OCI-LY1 (cell line): ENCODE data around the gene LOXL3.
"Not testable (repeated sequence)": the region's sequence is repeated elsewhere in the genome, so short reads cannot be mapped to it uniquely, and the experiment has no call there.

Experiments
- H2AFZ ChIP-seq: fragments of 200-600 bp; sonication (generic), shearing (Covaris generic); 2 replicates; pipeline ENCODE4 v1.6.0; 2014; ENCODE audit warnings: antibody characterized with exemption, mild to moderate bottlenecking, low read length
- H3F3A ChIP-seq: fragments of 200-600 bp; sonication (generic), shearing (Covaris generic); 2 replicates; pipeline ENCODE4 v1.6.0; 2014; ENCODE audit warnings: mild to moderate bottlenecking, antibody characterized with exemption, low read length, moderate library complexity; ENCODE audit not compliant: insufficient read depth
- H3K27ac ChIP-seq: fragments of 200-600 bp; sonication (generic); 2 replicates; pipeline ENCODE4 v1.5.1; 2014; ENCODE audit warnings: low read length, mixed run types, mild to moderate bottlenecking, low read depth; ENCODE audit not compliant: poor library complexity, severe bottlenecking
- H3K27me3 ChIP-seq: fragments of 200-600 bp; sonication (generic); 2 replicates; pipeline ENCODE4 v1.6.0; 2014; ENCODE audit warnings: antibody characterized with exemption, mild to moderate bottlenecking, low read length, moderate library complexity; ENCODE audit not compliant: insufficient read depth
- H3K36me3 ChIP-seq: fragments of 200-600 bp; sonication (generic); 2 replicates; pipeline ENCODE4 v1.6.1; 2014; ENCODE audit warnings: mild to moderate bottlenecking, antibody characterized with exemption, low read length, moderate library complexity, mixed read lengths; ENCODE audit not compliant: insufficient read depth
- H3K4me1 ChIP-seq: fragments of 200-600 bp; sonication (generic); 2 replicates; pipeline ENCODE4 v1.5.1; 2014; ENCODE audit warnings: mild to moderate bottlenecking, low read length, moderate library complexity; ENCODE audit not compliant: insufficient read depth, severe bottlenecking
- H3K4me2 ChIP-seq: fragments of 200-600 bp; sonication (generic), shearing (Covaris generic); 2 replicates; pipeline ENCODE4 v1.6.1; 2014; ENCODE audit warnings: low read length
- H3K4me3 ChIP-seq: fragments of 200-600 bp; sonication (generic); 2 replicates; pipeline ENCODE4 v1.5.1; 2014; ENCODE audit warnings: low read length, low read depth, mild to moderate bottlenecking, mixed read lengths; ENCODE audit not compliant: poor library complexity, severe bottlenecking
- H3K79me2 ChIP-seq: fragments of 200-600 bp; shearing (Covaris generic); 2 replicates; pipeline ENCODE4 v1.6.1; 2016; ENCODE audit warnings: mixed run types, low read length, mixed read lengths; ENCODE audit not compliant: insufficient read depth
- H3K9ac ChIP-seq: fragments of 200-600 bp; sonication (generic), shearing (Covaris generic); 2 replicates; pipeline ENCODE4 v1.6.1; 2014; ENCODE audit warnings: mild to moderate bottlenecking, low read length, mixed read lengths
- H3K9me2 ChIP-seq: fragments of 200-600 bp; sonication (generic), shearing (Covaris generic); 2 replicates; pipeline ENCODE4 v1.6.1; 2014; ENCODE audit warnings: low read depth, mild to moderate bottlenecking, low read length, mixed read lengths
- H3K9me3 ChIP-seq: fragments of 200-600 bp; shearing (Covaris generic); 2 replicates; pipeline ENCODE4 v1.6.1; 2014; ENCODE audit warnings: low read length, mixed read lengths
- H4K20me1 ChIP-seq: fragments of 200-600 bp; sonication (generic), shearing (Covaris generic); 2 replicates; pipeline ENCODE4 v1.6.0; 2016; ENCODE audit warnings: mild to moderate bottlenecking, low read length; ENCODE audit not compliant: insufficient read depth
- EZH2 ChIP-seq: fragments of 200-600 bp; sonication (generic), shearing (Covaris generic); IDR thresholded peaks from 2 replicates; pipeline ENCODE4 v1.8.0; 2017; ENCODE audit warnings: borderline replicate concordance, mixed run types, mild to moderate bottlenecking, antibody characterized with exemption, low read length, moderate library complexity, mixed read lengths
- TF ChIP-seq, protein P1 (sequence below): fragments of 200-600 bp; sonication (generic), shearing (Covaris generic); IDR thresholded peaks from 2 replicates; pipeline ENCODE4 v1.5.1; 2017; ENCODE audit warnings: mild to moderate bottlenecking, antibody characterized with exemption, low read length, moderate library complexity, mixed read lengths

Gene LOXL3

DNA sequence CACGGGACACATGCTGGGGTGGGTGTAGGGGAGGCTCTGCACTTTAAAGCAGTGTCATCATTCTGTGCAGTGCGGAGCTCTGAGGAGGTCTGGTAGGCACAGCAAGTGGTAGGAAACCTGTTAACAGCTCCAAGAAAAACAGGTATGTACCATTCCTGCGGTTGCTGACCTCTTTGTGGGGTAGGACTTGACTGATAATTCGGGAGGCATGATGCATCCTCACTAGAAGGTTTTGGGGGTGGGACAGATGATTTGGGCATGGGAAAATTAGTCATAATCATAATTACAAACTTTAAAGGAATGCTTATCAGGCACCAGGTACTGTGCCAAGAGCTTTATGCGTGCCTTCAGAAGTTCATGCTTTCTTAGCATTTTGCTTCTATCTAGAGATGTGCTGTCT lies 10.5 kb upstream of the LOXL3 start:
- no peak overlapping the region for H3K4me2 ChIP-seq
- TF ChIP-seq, protein P1, sequence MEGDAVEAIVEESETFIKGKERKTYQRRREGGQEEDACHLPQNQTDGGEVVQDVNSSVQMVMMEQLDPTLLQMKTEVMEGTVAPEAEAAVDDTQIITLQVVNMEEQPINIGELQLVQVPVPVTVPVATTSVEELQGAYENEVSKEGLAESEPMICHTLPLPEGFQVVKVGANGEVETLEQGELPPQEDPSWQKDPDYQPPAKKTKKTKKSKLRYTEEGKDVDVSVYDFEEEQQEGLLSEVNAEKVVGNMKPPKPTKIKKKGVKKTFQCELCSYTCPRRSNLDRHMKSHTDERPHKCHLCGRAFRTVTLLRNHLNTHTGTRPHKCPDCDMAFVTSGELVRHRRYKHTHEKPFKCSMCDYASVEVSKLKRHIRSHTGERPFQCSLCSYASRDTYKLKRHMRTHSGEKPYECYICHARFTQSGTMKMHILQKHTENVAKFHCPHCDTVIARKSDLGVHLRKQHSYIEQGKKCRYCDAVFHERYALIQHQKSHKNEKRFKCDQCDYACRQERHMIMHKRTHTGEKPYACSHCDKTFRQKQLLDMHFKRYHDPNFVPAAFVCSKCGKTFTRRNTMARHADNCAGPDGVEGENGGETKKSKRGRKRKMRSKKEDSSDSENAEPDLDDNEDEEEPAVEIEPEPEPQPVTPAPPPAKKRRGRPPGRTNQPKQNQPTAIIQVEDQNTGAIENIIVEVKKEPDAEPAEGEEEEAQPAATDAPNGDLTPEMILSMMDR = no peak
- no peak for TF ChIP-seq EZH2

DNA sequence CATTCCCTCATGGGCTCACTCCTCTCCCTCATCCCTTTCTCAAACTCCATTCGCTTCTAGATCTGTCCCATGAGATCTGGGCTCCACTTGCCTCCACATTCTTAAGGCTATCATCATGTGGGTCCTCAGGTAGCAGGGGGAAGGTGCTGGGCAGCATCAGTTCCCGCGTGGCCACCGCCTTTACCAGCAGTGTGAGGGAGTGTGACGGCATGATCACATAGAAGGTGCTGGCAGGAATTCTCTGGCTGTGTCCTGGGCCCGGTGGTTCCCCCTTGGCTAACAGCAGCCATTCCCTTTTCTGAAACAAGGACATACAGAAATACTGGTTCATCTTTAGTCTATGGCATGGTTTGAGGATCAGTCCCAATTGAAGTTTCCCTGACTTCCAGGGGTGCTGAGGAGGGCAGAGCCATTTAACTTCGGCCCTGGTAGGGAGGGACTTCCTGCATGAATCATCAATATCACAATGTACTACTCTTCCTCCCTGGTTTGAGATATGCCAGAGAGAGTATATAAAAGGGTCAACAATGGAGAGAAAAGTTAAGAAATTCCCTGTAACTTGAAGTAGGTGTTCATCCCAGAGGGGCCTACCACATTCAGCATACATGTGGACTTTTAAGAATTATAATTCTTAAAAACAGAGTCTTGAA lies 8.5 kb upstream of the LOXL3 start:
- Histone ChIP-seq H3K4me1 (no peaks in the 10 kb centered on the region), H3K27me3 (no peaks in the 10 kb centered on the region), H3K9me3 (no peaks in the 10 kb centered on the region), H3K4me3 (no peak overlapping the region), H3K79me2 (no peaks in the 10 kb centered on the region), H4K20me1 (no peaks in the 10 kb centered on the region), H3F3A (no peaks in the 10 kb centered on the region), H3K27ac (no peak overlapping the region), H3K36me3 (no peaks in the 10 kb centered on the region), H2AFZ (no peak overlapping the region), H3K4me2 (no peak overlapping the region), H3K9ac (no peak overlapping the region), H3K9me2 (no peaks in the 10 kb centered on the region)
- TF ChIP-seq, protein P1 = no peak
- TF ChIP-seq EZH2 = no peak

More for the DNA sequence above, 10.5 kb upstream of the LOXL3 start:
- Histone ChIP-seq H3K36me3 (no peaks in the 10 kb centered on the region), H3K4me3 (no peak overlapping the region), H3F3A (no peaks in the 10 kb centered on the region), H3K79me2 (no peaks in the 10 kb centered on the region), H3K9ac (no peak overlapping the region), H4K20me1 (no peaks in the 10 kb centered on the region), H3K27ac (no peak overlapping the region), H3K27me3 (no peaks in the 10 kb centered on the region), H3K9me3 (no peaks in the 10 kb centered on the region), H2AFZ (no peak overlapping the region), H3K9me2 (no peaks in the 10 kb centered on the region), H3K4me1 (no peaks in the 10 kb centered on the region)

DNA sequence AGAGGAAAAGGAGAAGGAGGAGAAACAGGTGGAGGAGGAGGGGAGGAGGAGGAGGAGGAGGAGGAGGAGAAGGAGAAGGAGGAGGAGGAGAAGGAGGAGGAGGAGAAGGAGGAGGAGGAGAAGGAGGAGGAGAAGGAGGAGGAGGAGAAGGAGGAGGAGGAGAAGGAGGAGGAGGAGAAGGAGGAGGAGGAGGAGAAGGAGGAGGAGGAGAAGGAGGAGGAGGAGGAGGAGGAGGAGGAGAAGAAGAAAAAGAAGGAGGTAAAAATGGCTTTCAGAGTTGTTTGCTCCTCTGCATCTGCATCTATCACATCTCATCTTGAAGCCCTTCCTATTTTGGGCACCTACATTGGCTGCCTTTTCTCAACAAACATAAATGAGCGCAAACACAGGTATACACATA lies 7.3 kb upstream of the LOXL3 start:
- not testable (repeated sequence) for H2AFZ ChIP-seq, H3K27me3 ChIP-seq, H3K4me3 ChIP-seq

DNA sequence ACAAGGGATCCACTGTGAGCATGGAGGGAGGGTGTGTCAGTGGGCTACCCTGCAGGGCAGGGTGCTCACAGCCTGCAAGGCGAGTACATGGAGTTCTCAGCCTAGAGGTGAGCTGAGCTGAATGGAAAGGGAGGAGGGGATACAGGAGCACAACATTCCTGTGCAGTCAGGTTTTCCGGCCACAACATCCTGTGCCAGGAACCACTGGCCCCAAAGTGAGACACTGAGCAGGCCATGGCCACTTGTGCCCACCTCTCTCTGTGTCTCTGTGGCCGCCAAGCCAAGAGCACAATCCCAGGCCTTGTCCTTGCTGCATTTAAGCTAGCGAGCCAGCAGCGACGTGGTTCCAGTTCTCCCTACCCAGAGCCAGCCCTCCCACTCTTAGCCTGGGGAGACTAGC lies 6.8 kb upstream of the LOXL3 start:
- Histone ChIP-seq H3K4me3 (no peak overlapping the region), H3K79me2 (no peaks in the 10 kb centered on the region), H4K20me1 (no peaks in the 10 kb centered on the region), H3K27ac (no peak overlapping the region), H3K9me2 (no peaks in the 10 kb centered on the region), H3K9me3 (no peaks in the 10 kb centered on the region), H3K27me3 (no peaks in the 10 kb centered on the region), H2AFZ (no peak overlapping the region), H3K4me2 (no peak overlapping the region), H3K36me3 (peaks cover 6% of the 10 kb centered on the region; the same call in 1 of the 2 replicates), H3K4me1 (peaks cover 1% of the 10 kb centered on the region), H3K9ac (no peak overlapping the region), H3F3A (no peaks in the 10 kb centered on the region)
- TF ChIP-seq, protein P1 = no peak
- no peak for TF ChIP-seq EZH2

More for the DNA sequence above, 7.3 kb upstream of the LOXL3 start:
- H4K20me1 ChIP-seq, H3K79me2 ChIP-seq, H3F3A ChIP-seq, H3K9me3 ChIP-seq, H3K9ac ChIP-seq, H3K4me1 ChIP-seq, H3K4me2 ChIP-seq, H3K9me2 ChIP-seq, H3K36me3 ChIP-seq, H3K27ac ChIP-seq: not testable (repeated sequence)
